Epithelial cell of alveolus of lung (primary cell): ENCODE measurements around the gene ACTL7A. TPM values are rescaled to one million over a fixed set of nuclear protein-coding genes. Genes with fewer than 3 reads are reported as not detected.

Experiments used
- total RNA-seq: library from RNA; depleted of rRNA; stranded (reverse); fragments of >200 nt; gene quantifications from 2 replicates; pipeline ENCODE4 v1.2.1, GENCODE V29; 2015

Gene ACTL7A, protein sequence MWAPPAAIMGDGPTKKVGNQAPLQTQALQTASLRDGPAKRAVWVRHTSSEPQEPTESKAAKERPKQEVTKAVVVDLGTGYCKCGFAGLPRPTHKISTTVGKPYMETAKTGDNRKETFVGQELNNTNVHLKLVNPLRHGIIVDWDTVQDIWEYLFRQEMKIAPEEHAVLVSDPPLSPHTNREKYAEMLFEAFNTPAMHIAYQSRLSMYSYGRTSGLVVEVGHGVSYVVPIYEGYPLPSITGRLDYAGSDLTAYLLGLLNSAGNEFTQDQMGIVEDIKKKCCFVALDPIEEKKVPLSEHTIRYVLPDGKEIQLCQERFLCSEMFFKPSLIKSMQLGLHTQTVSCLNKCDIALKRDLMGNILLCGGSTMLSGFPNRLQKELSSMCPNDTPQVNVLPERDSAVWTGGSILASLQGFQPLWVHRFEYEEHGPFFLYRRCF
- total RNA-seq: not detected in 2 replicates

DNA sequence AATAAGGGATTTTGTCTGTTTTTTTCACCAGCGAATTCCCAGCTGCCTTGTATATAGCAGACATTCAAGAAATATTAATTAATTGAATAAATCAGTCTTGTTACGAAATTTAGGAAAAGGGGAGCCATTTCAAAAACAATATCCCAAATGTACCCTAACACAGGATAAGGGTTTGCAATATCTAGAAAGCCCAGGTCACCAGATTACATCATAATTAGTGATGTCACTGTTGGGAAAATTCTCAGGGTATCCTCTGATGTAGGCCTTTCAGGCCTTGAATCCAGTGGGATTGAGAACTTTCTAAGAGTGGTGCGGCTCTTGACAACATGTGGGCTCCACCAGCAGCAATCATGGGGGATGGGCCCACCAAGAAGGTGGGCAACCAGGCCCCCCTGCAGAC is at the start of gene ACTL7A:
ACTL7A (plus strand) TSS at position 270 of the 400 bp plus-strand sequence; CDS start at position 327, 57 bp downstream.

GRCh38 chr9:108855888-108856287 is 6.2 kb upstream of the ACTL7A start, which contains the start of gene ACTL7B:
TSS of gene ACTL7B (minus strand) at chr9:108855986. CDS start at chr9:108855930, 56 bp downstream.

Other genes with a start within 250 kb of the ACTL7A start
- not detected in 2 replicates for gene ACTL7B, start 6.3 kb upstream of the ACTL7A start, total RNA-seq
- 10.1 and 20.3 TPM in 2 replicates for gene ELP1, start 71.9 kb downstream of the ACTL7A start, total RNA-seq
- 8.1 and 8.5 TPM in 2 replicates for gene ABITRAM, start 72.1 kb downstream of the ACTL7A start, total RNA-seq
- gene CTNNAL1, start 151.2 kb downstream of the ACTL7A start, total RNA-seq: 13.7 and 48.1 TPM in 2 replicates